Heart right ventricle (tissue), 16 donors: ENCODE data around the gene TCAF1. TPM values are rescaled to one million over a fixed set of nuclear protein-coding genes. Genes with fewer than 3 reads are reported as not detected.

ENCODE experiments used
- ATAC-seq, 8 donors: fragments of 200-7000 bp; cut with Tn5 transposase; one replicate each; pipeline ENCODE4 v1.9.1; 2020; ENCODE audit warnings: mild to moderate bottlenecking in 8 of 8, moderate library complexity in 8 of 8, moderate number of reproducible peaks in 1 of 8
- DNase-seq, 2 donors: peaks; one replicate each; pipeline ENCODE4 v3.0.0-alpha.2; 2020
- H3K27ac ChIP-seq, 10 donors: fragments of 200-600 bp; sonication (generic) in 2 of 10; one replicate each; pipeline versions ENCODE4 v1.5.0 to v1.8.0; 2020 to 2022; ENCODE audit warnings: mild to moderate bottlenecking in 3 of 10
- H3K27me3 ChIP-seq, 7 donors: fragments of 200-600 bp; one replicate each; pipeline ENCODE4 v1.8.0; 2021 to 2022; ENCODE audit warnings: mild to moderate bottlenecking in 2 of 7
- H3K36me3 ChIP-seq, 9 donors: fragments of 200-600 bp; sonication (generic) in 1 of 9; one replicate each; pipeline versions ENCODE4 v1.5.0 to v1.8.0; 2020 to 2022; ENCODE audit warnings: mild to moderate bottlenecking in 2 of 9
- H3K4me1 ChIP-seq, 9 donors: fragments of 200-600 bp; sonication (generic) in 1 of 9; one replicate each; pipeline versions ENCODE4 v1.5.0 to v1.8.0; 2020 to 2022; ENCODE audit warnings: mild to moderate bottlenecking in 4 of 9
- H3K4me3 ChIP-seq, 10 donors: fragments of 200-600 bp; sonication (generic) in 2 of 10; one replicate each; pipeline versions ENCODE4 v1.5.0 to v1.8.0; 2020 to 2022; ENCODE audit warnings: mild to moderate bottlenecking in 7 of 10, moderate library complexity in 2 of 10
- H3K9me3 ChIP-seq, 11 donors: fragments of 200-600 bp in 10 of 11; sonication (generic) in 2 of 11; one replicate each; pipeline versions ENCODE4 v1.5.0 to v1.8.0; 2013 to 2022; ENCODE audit warnings: mild to moderate bottlenecking in 2 of 11, control low read depth in 1 of 11, moderate library complexity in 1 of 11
- WGBS, 2 donors: extraction: QIAGEN DNeasy Blood & Tissue Kit; methylation state at CpG; one replicate each; pipeline ENCODE4 v1.1.7; 2013; ENCODE audit warnings: inconsistent platforms in 1 of 2; 5-methylcytosine and 5-hydroxymethylcytosine counted together
- intact Hi-C, 10 donors: fragments of 100-400 bp; cut with DNase I; formaldehyde crosslinking; loops; one replicate each; pipeline versions ENCODE4 v1.11.1 to v1.14.2; 2022
- long read RNA-seq, 3 donors: library from polyadenylated mRNA; unstranded; transcript quantifications; one replicate each; pipeline ENCODE4 v2.0.0, GENCODE V29; 2020 to 2021
- polyA plus RNA-seq, 2 donors: library from polyadenylated mRNA; stranded (reverse); fragments of 200-250 nt; gene quantifications; one replicate each; pipeline ENCODE4 v1.2.3, GENCODE V29; 2013
- total RNA-seq, 10 donors: library from RNA; stranded (reverse); fragmentation: NEBNext Ultra II Directional in 3 of 10; extraction: Animal tissue kit (Norgen Biotek cat#: 25700) in 3 of 10; gene quantifications; one replicate each; pipeline versions ENCODE4 v1.2.1 to v1.2.4, GENCODE V29; 2021 to 2023
- TF ChIP-seq, protein P1 (sequence below), 9 donors: fragments of 200-600 bp; sonication (generic) in 2 of 9; IDR thresholded peaks; one replicate each; pipeline versions ENCODE4 v1.5.0 to v1.8.0; 2021 to 2022; ENCODE audit warnings: antibody characterized with exemption in 9 of 9, mild to moderate bottlenecking in 5 of 9, moderate library complexity in 1 of 9
- donor health status: Arrhythmogenic right ventricular cardiomyopathy.
- donor health status: ischemic (EF 13 %, LVEDD 7.1; RV severe dilation, severe dysfunction).
- donor health status: healthy with polysubstance abuse.
- donor health status: DM: no; HTN: yes; CAD: no.
- donor health status: DM: no; HTN: no; CAD: no.
- donor health status: ischemic (EF 25% LVEDD 6.9; RV normal size, moderate dysfunction).
- donor health status: ischemic (EF 25% LVEDD 5.7; RV mildly dilated, moderate dysfunction).
- donor health status: healthy.
- donor health status: DM: yes; HTN: yes; CAD: no.
- donor health status: Ischemic cardiomyopathy.
- donor health status: ischemic (EF 35%, LVEDD 5.7; RV mildly dilated, moderate dysfunction).
- donor health status: nonischemic (EF 11% LVEDD 7.7; RV severe dilation, severe dysfunction).
- donor health status: DM: yes; HTN: yes; CAD: no.
- donor health status: PGD.
- donor health status: ischemic (EF 29% LVEDD 5.4; RV normal size, mild dysfunction).
- donor health status: nonischemic (EF 23%, LVEDD 6.1; RV moderate dilation, normal function).

Gene TCAF1
- total RNA-seq (10 to 100 TPM; 44.3 to 62.8 (median 59.1) TPM), polyA plus RNA-seq (10 to 100 TPM in 1 of 2 donors, 1 to 10 TPM in 1; 9.3 to 21.7 TPM)
- long read RNA-seq, donor 1, full-length matches to known transcripts = 10 of 41 reads
- long read RNA-seq, donor 1, partial matches to known transcripts = 16 of 41 reads
- long read RNA-seq, donor 1, other reads (novel, unspliced or antisense) = 15 of 41 reads
- long read RNA-seq, donor 2, full-length matches to known transcripts = 7 of 62 reads
- long read RNA-seq, donor 2, partial matches to known transcripts = 25 of 62 reads
- long read RNA-seq, donor 2, other reads (novel, unspliced or antisense) = 30 of 62 reads
- long read RNA-seq, donor 3, full-length matches to known transcripts = 19 of 161 reads
- long read RNA-seq, donor 3, partial matches to known transcripts = 74 of 161 reads
- long read RNA-seq, donor 3, other reads (novel, unspliced or antisense) = 68 of 161 reads

DNA sequence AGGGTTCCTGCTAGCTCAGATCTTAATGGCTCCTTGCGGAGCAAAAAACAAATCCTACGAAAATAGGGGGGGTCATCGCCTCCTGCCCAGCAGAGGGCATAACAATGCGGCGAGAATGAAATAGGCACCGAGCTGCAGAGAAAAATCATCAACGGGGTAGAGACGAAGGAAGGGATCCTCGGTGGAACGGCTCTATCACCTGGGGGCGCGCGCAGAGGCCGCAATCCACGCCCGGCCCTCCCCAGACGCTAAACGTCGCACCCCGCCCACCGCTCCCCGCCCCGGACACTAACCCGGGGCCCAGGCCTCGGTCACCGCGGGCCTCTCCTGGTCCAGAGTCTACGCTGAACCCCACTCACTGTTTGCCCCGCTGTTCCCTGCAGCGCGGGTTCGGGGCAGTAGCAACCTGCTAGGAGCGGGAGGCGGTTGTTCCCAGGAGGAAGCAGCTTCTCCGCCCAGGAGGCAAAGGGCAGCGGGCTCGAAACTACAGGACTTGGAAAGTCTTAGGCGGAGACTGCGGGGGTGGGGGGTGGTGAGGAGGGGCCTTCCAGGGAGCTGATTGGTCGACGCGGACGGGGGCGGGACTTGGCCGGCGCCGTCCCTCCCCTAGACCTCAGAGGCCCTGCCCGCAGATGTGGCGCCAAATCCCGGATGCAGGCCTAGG, at the start of gene TCAF1:
Gene TCAF1, minus strand, starts transcription at position 509 of the 664 bp plus-strand sequence. CDS start 25,568 bp downstream, outside the sequence.
- Histone ChIP-seq H3K36me3 (no peaks in the 10 kb centered on the region), H3K27me3 (no peaks in the 10 kb centered on the region), H3K27ac (peak within 1 kb of the TSS; percentile 87 to 98 (median 95)), H3K9me3 (peaks cover 0 to 8% (median 0%) of the 10 kb centered on the region in 11 donors), H3K4me3 (peak within 1 kb of the TSS; percentile 59 to 96 (median 75)), H3K4me1 (peaks cover 0 to 46% (median 29%) of the 10 kb centered on the region in 9 donors)
- peak; percentile 96 to 98 for DNase-seq
- intact Hi-C loops = loop anchor here in 4 of 10 donors (5.0 to 10.0 kb wide), 5 partner anchors 93 to 493 kb away; no protein-coding TSS in a partner anchor
- WGBS, 2 donors = 0 to 1% methylated on average over 43 to 50 of the region's 50 CpGs
- ATAC-seq = peak; percentile 98 to 99 (median 99)
- TF ChIP-seq, protein P1, sequence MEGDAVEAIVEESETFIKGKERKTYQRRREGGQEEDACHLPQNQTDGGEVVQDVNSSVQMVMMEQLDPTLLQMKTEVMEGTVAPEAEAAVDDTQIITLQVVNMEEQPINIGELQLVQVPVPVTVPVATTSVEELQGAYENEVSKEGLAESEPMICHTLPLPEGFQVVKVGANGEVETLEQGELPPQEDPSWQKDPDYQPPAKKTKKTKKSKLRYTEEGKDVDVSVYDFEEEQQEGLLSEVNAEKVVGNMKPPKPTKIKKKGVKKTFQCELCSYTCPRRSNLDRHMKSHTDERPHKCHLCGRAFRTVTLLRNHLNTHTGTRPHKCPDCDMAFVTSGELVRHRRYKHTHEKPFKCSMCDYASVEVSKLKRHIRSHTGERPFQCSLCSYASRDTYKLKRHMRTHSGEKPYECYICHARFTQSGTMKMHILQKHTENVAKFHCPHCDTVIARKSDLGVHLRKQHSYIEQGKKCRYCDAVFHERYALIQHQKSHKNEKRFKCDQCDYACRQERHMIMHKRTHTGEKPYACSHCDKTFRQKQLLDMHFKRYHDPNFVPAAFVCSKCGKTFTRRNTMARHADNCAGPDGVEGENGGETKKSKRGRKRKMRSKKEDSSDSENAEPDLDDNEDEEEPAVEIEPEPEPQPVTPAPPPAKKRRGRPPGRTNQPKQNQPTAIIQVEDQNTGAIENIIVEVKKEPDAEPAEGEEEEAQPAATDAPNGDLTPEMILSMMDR (IDR thresholded peaks at IDR 0.05) = peak in 8 of 9 donors; percentile 7 to 50 (median 33)

- no peaks in the 10 kb centered on the region for H3K36me3 ChIP-seq
- no peak overlapping the region for H3K4me3 ChIP-seq
- H3K9me3 ChIP-seq = no peaks in the 10 kb centered on the region
- no peaks in the 10 kb centered on the region for H3K4me1 ChIP-seq
- no peaks in the 10 kb centered on the region for H3K27me3 ChIP-seq
- DNase-seq = no peak
- intact Hi-C loops = no loop called here
- ATAC-seq = no peak
- WGBS, 2 donors = 11 to 52% methylated on average over 2 of the region's 2 CpGs
- no peak overlapping the region for H3K27ac ChIP-seq
- TF ChIP-seq, protein P1 (IDR thresholded peaks at IDR 0.05) = no peak
Observed at GRCh38 chr7:143948733-143949132, 46.8 kb upstream of the TCAF1 start.

DNA sequence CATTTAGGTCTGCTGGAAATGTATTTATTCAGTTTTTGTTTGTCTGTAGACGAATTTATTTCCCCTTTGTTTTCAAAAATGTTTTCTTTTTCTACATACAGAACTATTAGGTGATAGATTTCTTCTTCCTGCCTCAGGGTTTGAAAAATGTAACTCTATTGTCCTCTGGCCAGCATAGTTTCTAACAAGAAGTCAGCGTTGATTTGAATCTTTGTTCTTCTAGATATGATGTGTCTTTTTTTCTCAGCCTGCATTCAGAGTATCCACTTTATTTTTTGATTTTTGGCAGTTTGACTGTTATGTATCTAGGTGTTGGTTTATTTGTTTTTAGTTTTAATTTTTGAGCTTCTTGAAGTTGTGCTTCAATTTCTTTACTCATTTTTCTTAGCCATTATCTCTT, 45.1 kb upstream of the TCAF1 start:
- Histone ChIP-seq H3K27me3 (no peaks in the 10 kb centered on the region), H3K4me3 (no peak overlapping the region), H3K4me1 (no peaks in the 10 kb centered on the region), H3K36me3 (no peaks in the 10 kb centered on the region), H3K9me3 (no peaks in the 10 kb centered on the region), H3K27ac (no peak overlapping the region)
- intact Hi-C loops = no loop called here
- 72 to 75% methylated on average over 2 of the region's 2 CpGs for WGBS, 2 donors
- DNase-seq (no peak), ATAC-seq (no peak)
- TF ChIP-seq, protein P1 (IDR thresholded peaks at IDR 0.05) = no peak

DNA sequence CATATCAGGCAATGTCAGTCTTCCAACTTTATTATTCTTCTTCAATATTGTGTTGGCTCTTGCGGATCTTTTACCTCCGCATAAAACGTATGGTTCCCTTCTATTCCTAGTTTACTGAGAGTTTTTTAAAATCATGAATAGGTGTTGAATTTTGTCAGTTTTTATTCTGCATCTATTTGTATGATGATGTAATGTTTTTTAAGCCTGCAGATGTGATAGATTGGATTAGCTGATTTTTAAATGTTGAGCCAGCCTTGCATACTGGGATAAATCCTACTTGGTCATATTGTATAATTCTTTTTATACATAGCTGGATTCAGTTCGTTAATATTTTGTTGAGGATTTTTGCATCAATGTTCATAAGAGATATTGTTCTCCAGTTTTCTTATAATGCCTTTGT, 43.4 kb upstream of the TCAF1 start:
- Histone ChIP-seq H3K4me3 (no peak overlapping the region), H3K36me3 (no peaks in the 10 kb centered on the region), H3K27ac (no peak overlapping the region), H3K4me1 (no peaks in the 10 kb centered on the region), H3K27me3 (no peaks in the 10 kb centered on the region), H3K9me3 (no peaks in the 10 kb centered on the region)
- 86 to 93% methylated on average over 4 of the region's 4 CpGs for WGBS, 2 donors
- no peak for DNase-seq
- no peak for ATAC-seq
- intact Hi-C loops = no loop called here
- TF ChIP-seq, protein P1 (IDR thresholded peaks at IDR 0.05) = no peak
